Activated CD8-positive, alpha-beta memory T cell treated with anti-CD3 and anti-CD28 coated beads, Interleukin-2, amount 10 ng/mL, durations not matched to agents 7 days and 5 days (primary cell): Measurements from ENCODE around the gene SFI1. TPM values are rescaled to one million over a fixed set of nuclear protein-coding genes. Genes with fewer than 3 reads are reported as not detected.
"Not testable (repeated sequence)": the region's sequence is repeated elsewhere in the genome, so short reads cannot be mapped to it uniquely, and the experiment has no call there.

Experiments
- ATAC-seq: fragments of 150-1000 bp; cut with Tn5 transposase; one replicate; pipeline ENCODE4 v1.10.0; 2021; ENCODE audit warnings: moderate library complexity
- CTCF ChIA-PET: fragments of 350-600 bp; sonication (Branson Sonifier 250); formaldehyde crosslinking; loops from one replicate; lab custom pipeline; 2021; ENCODE audit warnings: antibody characterized with exemption; lab: Charles Lee
- DNase-seq: peaks from one replicate; pipeline ENCODE4 v3.0.0-alpha.2; 2020
- H3K27ac Mint-ChIP-seq: one replicate; pipeline ENCODE4 v1.8.0; 2021; ENCODE audit warnings: mild to moderate bottlenecking, mixed read lengths
- H3K27me3 Mint-ChIP-seq: one replicate; pipeline ENCODE4 v1.8.0; 2021; ENCODE audit warnings: mixed read lengths
- H3K36me3 Mint-ChIP-seq: one replicate; pipeline ENCODE4 v1.8.0; 2021; ENCODE audit warnings: mild to moderate bottlenecking, mixed read lengths
- H3K4me1 Mint-ChIP-seq: one replicate; pipeline ENCODE4 v1.8.0; 2021; ENCODE audit warnings: mixed read lengths
- H3K4me3 Mint-ChIP-seq: one replicate; pipeline ENCODE4 v1.8.0; 2021; ENCODE audit warnings: mild to moderate bottlenecking, moderate library complexity, mixed read lengths
- H3K9me3 Mint-ChIP-seq: one replicate; pipeline ENCODE4 v1.8.0; 2022; ENCODE audit warnings: low read depth, mixed read lengths
- total RNA-seq, 2 experiments: library from RNA; stranded (reverse); gene quantifications; one replicate each; pipeline ENCODE4 v1.2.3, GENCODE V29; 2021

SFI1 gene
- total RNA-seq, 2 experiments from 2014 or later, result 150 to 192 TPM

- ATAC-seq (peak; percentile 81), DNase-seq (peak; percentile 58)
- CTCF ChIA-PET, result interaction anchor here (0.9 to 1.7 kb wide), 3 partner anchors 20 to 98 kb away, joined by 4 to 5 read pairs (median 5); no protein-coding TSS in a partner anchor
- Mint-ChIP-seq H3K4me3 (peak overlapping the region; percentile 41), H3K27me3 (no peaks in the 10 kb centered on the region), H3K9me3 (no peaks in the 10 kb centered on the region), H3K36me3 (peaks cover 46% of the 10 kb centered on the region), H3K4me1 (peaks cover 62% of the 10 kb centered on the region), H3K27ac (peak overlapping the region; percentile 95)
Observed at GRCh38 chr22:31537019-31537535, 40.7 kb downstream of the SFI1 start.

GRCh38 chr22:31538815-31539214, 42.5 kb downstream of the SFI1 start:
- CTCF ChIA-PET, result interaction anchor here (0.7 to 1.3 kb wide), 3 partner anchors 12 to 23 kb away, joined by 3 to 5 read pairs (median 4); no protein-coding TSS in a partner anchor
- H3K27me3 Mint-ChIP-seq, result no peaks in the 10 kb centered on the region
- no peak overlapping the region for H3K4me3 Mint-ChIP-seq
- H3K27ac Mint-ChIP-seq, result peak overlapping the region; percentile 82
- DNase-seq (peak; percentile 58), ATAC-seq (peak; percentile 58)
- peaks cover 35% of the 10 kb centered on the region for H3K36me3 Mint-ChIP-seq
- peaks cover 46% of the 10 kb centered on the region for H3K4me1 Mint-ChIP-seq
- no peaks in the 10 kb centered on the region for H3K9me3 Mint-ChIP-seq

- H3K27ac Mint-ChIP-seq, H3K4me3 Mint-ChIP-seq, H3K9me3 Mint-ChIP-seq, ATAC-seq, H3K27me3 Mint-ChIP-seq: not testable (repeated sequence)
- peak; percentile 22 for DNase-seq
- CTCF ChIA-PET, result interaction anchor here (1.3 kb wide), 1 partner anchor 21 kb away, joined by 5 read pairs; no protein-coding TSS in a partner anchor
- Mint-ChIP-seq H3K36me3 (peaks cover 35% of the 10 kb centered on the region), H3K4me1 (peaks cover 41% of the 10 kb centered on the region)
Observed at GRCh38 chr22:31540166-31540565, 43.8 kb downstream of the SFI1 start.

GRCh38 chr22:31540966-31541365, 44.6 kb downstream of the SFI1 start:
- ATAC-seq (no peak), DNase-seq (peak; percentile 26)
- no peak overlapping the region for H3K4me3 Mint-ChIP-seq
- CTCF ChIA-PET, result interaction anchor here (0.8 kb wide), 1 partner anchor 89 kb away, joined by 5 read pairs; no protein-coding TSS in a partner anchor
- H3K27me3 Mint-ChIP-seq, result no peaks in the 10 kb centered on the region
- H3K27ac Mint-ChIP-seq, result peak overlapping the region; percentile 3
- H3K36me3 Mint-ChIP-seq, result peaks cover 39% of the 10 kb centered on the region
- no peaks in the 10 kb centered on the region for H3K9me3 Mint-ChIP-seq
- peaks cover 35% of the 10 kb centered on the region for H3K4me1 Mint-ChIP-seq

- Mint-ChIP-seq H3K27ac (no peak overlapping the region), H3K27me3 (no peaks in the 10 kb centered on the region), H3K36me3 (peaks cover 40% of the 10 kb centered on the region), H3K4me3 (no peak overlapping the region), H3K4me1 (peaks cover 12% of the 10 kb centered on the region), H3K9me3 (no peaks in the 10 kb centered on the region)
- CTCF ChIA-PET, result interaction anchor here (1.1 to 2.0 kb wide), 5 partner anchors 12 to 110 kb away, joined by 3 to 4 read pairs (median 3); no protein-coding TSS in a partner anchor
- ATAC-seq (no peak), DNase-seq (no peak)
Observed at GRCh38 chr22:31544481-31545480, 48.4 kb downstream of the SFI1 start.

GRCh38 chr22:31550871-31551370, 54.6 kb downstream of the SFI1 start:
- H3K9me3 Mint-ChIP-seq, result no peaks in the 10 kb centered on the region
- peaks cover 48% of the 10 kb centered on the region for H3K36me3 Mint-ChIP-seq
- peaks cover 22% of the 10 kb centered on the region for H3K4me1 Mint-ChIP-seq

GRCh38 chr22:31556627-31557203, 60.4 kb downstream of the SFI1 start:
- Mint-ChIP-seq H3K4me1 (peaks cover 16% of the 10 kb centered on the region), H3K36me3 (peaks cover 29% of the 10 kb centered on the region), H3K9me3 (no peaks in the 10 kb centered on the region), H3K4me3 (no peak overlapping the region), H3K27ac (no peak overlapping the region), H3K27me3 (no peaks in the 10 kb centered on the region)
- CTCF ChIA-PET, result interaction anchor here (0.6 to 6.7 kb wide), 19 partner anchors 12 to 414 kb away, joined by 3 to 58 read pairs (median 4); no protein-coding TSS in a partner anchor
- DNase-seq (peak; percentile 29), ATAC-seq (peak; percentile 37)

More at GRCh38 chr22:31550871-31551370, 54.6 kb downstream of the SFI1 start:
- no peak overlapping the region for H3K27ac Mint-ChIP-seq
- no peaks in the 10 kb centered on the region for H3K27me3 Mint-ChIP-seq
- ATAC-seq (no peak), DNase-seq (peak; percentile 1)
- CTCF ChIA-PET, result interaction anchor here (0.7 to 0.9 kb wide), 2 partner anchors 12 to 72 kb away, joined by 3 read pairs; no protein-coding TSS in a partner anchor
- H3K4me3 Mint-ChIP-seq, result no peak overlapping the region

GRCh38 chr22:31558546-31558945, 62.2 kb downstream of the SFI1 start:
- H3K36me3 Mint-ChIP-seq, result peaks cover 24% of the 10 kb centered on the region
- not testable (repeated sequence) for H3K27me3 Mint-ChIP-seq, ATAC-seq, H3K4me1 Mint-ChIP-seq, H3K4me3 Mint-ChIP-seq, H3K27ac Mint-ChIP-seq, H3K9me3 Mint-ChIP-seq
- CTCF ChIA-PET, result interaction anchor here (1.3 to 6.7 kb wide), 4 partner anchors 13 to 80 kb away, joined by 3 to 58 read pairs (median 8); no protein-coding TSS in a partner anchor
- peak; percentile 14 for DNase-seq

GRCh38 chr22:31561238-31561887, 65.0 kb downstream of the SFI1 start:
- Mint-ChIP-seq H3K27ac (peak overlapping the region; percentile 45), H3K36me3 (peaks cover 29% of the 10 kb centered on the region), H3K9me3 (no peaks in the 10 kb centered on the region)

GRCh38 chr22:31561970-31562369, 65.6 kb downstream of the SFI1 start:
- no peaks in the 10 kb centered on the region for H3K27me3 Mint-ChIP-seq
- no peaks in the 10 kb centered on the region for H3K9me3 Mint-ChIP-seq
- DNase-seq, result no peak
- no peak for ATAC-seq
- H3K36me3 Mint-ChIP-seq, result peaks cover 26% of the 10 kb centered on the region
- no peak overlapping the region for H3K27ac Mint-ChIP-seq
- no peak overlapping the region for H3K4me3 Mint-ChIP-seq
- CTCF ChIA-PET, result interaction anchor here (1.0 to 3.4 kb wide), 7 partner anchors 8 to 408 kb away, joined by 3 to 24 read pairs (median 5); no protein-coding TSS in a partner anchor
- no peaks in the 10 kb centered on the region for H3K4me1 Mint-ChIP-seq

More at GRCh38 chr22:31561238-31561887, 65.0 kb downstream of the SFI1 start:
- ATAC-seq, result peak; percentile 89
- Mint-ChIP-seq H3K4me3 (no peak overlapping the region), H3K27me3 (no peaks in the 10 kb centered on the region), H3K4me1 (peaks cover 2% of the 10 kb centered on the region)
- CTCF ChIA-PET, result interaction anchor here (0.8 to 3.4 kb wide), 8 partner anchors 9 to 409 kb away, joined by 3 to 24 read pairs (median 4); no protein-coding TSS in a partner anchor
- DNase-seq, result peak; percentile 69

- ATAC-seq (no peak), DNase-seq (no peak)
- H3K27ac Mint-ChIP-seq, result no peak overlapping the region
- CTCF ChIA-PET, result interaction anchor here (1.1 kb wide), 1 partner anchor 17 kb away, joined by 3 read pairs; no protein-coding TSS in a partner anchor
- H3K27me3 Mint-ChIP-seq, result no peaks in the 10 kb centered on the region
- no peaks in the 10 kb centered on the region for H3K9me3 Mint-ChIP-seq
- no peak overlapping the region for H3K4me3 Mint-ChIP-seq
- peaks cover 7% of the 10 kb centered on the region for H3K4me1 Mint-ChIP-seq
- H3K36me3 Mint-ChIP-seq, result peaks cover 34% of the 10 kb centered on the region
Observed at GRCh38 chr22:31566484-31566883, 70.1 kb downstream of the SFI1 start.

GRCh38 chr22:31567196-31567595, 70.9 kb downstream of the SFI1 start:
- Mint-ChIP-seq H3K4me3 (no peak overlapping the region), H3K36me3 (peaks cover 34% of the 10 kb centered on the region), H3K9me3 (no peaks in the 10 kb centered on the region), H3K27me3 (no peaks in the 10 kb centered on the region), H3K27ac (no peak overlapping the region), H3K4me1 (peaks cover 7% of the 10 kb centered on the region)
- DNase-seq, result no peak
- CTCF ChIA-PET, result no interaction called here
- no peak for ATAC-seq
